ENCODE data around the gene PAH.

PAH gene

DNA sequence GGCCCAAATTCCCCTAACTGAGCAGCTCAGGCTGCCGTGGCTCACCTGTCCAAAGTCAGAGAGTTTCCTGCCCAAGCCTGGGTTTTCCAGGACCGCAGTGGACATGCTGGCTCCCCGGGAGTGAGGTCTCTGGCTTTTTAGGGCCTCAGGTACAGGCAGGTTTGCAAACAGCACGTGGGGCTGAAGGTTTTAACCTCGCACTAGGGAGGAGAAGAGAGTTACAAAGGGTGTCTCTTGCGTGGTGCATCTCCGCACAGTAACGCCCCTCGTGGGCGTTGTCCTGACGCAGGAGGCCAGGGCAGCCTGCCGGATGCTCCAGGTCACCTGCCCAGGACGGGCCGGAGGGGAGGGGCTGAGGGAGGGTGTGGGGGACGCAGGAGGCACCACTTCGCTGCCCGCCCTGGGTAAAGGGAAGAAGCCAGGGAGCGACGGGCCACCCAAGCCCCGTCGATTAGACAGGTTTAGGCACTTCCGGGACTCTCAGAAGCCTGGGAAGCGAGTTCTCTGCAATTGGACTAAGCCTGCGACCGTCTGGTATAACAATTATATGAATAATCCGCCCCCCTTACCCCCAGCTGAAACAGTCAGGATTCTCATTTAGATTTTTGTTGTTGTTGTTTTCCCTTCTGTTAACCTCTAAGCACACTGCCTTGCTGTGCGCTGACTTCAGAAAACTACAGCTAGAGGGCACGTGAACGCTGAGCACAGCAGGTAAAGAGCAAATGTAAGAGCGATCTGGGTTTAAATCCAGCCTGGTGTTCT is at the start of gene PAH:
Gene PAH, minus strand, starts transcription at position 219 of the 762 bp plus-strand sequence. Its CDS starts 114 bp downstream, at position 105.
- DNase-seq (ENCODE audit: low read depth): no peak
- TF ChIP-seq CTCF (conservative IDR thresholded peaks at IDR 0.05; ENCODE audit: low read depth, low read length): no peak

DNA sequence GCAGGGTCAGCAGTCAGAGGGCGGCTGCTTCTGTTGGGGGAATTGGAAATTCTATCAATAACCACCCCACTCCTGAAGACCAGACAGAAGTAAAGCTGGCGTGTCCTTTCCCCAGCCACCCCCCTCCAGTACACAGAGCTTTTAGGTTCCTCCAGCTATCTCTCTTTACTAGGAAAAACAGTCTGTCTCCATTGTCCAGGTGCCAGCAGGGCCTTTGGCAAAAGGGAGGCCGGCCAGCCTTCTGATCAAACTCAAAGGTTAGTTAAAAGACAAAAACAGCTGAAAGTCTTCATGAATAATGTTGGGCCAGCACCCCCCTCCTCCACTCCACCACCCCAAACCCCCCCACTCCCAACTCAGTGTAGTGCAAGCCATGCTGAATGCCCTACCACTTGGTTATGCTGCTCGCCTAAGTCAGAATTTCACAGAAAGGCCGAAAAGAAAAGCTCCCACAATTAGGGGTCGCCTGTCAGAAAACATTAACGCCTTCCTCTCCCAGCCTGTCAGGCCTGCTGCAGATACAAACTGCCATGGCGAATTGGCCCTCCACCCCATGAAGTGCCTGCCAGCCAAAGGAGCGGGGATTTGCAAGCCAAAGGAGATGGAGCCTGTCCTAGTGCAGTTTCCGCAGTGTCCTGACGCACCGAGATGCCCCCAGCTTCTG is 49.3 kb upstream of the PAH start:
- TF ChIP-seq CTCF (conservative IDR thresholded peaks at IDR 0.05; ENCODE audit: low read depth, low read length): no peak
- no peak for DNase-seq (ENCODE audit: low read depth)
- no peak overlapping the region for H3K4me3 ChIP-seq (ENCODE audit: low read length)

More for the DNA sequence above, at the start of gene PAH:
- H3K4me3 ChIP-seq (ENCODE audit: low read length): no peak within 1 kb of the TSS

DNA sequence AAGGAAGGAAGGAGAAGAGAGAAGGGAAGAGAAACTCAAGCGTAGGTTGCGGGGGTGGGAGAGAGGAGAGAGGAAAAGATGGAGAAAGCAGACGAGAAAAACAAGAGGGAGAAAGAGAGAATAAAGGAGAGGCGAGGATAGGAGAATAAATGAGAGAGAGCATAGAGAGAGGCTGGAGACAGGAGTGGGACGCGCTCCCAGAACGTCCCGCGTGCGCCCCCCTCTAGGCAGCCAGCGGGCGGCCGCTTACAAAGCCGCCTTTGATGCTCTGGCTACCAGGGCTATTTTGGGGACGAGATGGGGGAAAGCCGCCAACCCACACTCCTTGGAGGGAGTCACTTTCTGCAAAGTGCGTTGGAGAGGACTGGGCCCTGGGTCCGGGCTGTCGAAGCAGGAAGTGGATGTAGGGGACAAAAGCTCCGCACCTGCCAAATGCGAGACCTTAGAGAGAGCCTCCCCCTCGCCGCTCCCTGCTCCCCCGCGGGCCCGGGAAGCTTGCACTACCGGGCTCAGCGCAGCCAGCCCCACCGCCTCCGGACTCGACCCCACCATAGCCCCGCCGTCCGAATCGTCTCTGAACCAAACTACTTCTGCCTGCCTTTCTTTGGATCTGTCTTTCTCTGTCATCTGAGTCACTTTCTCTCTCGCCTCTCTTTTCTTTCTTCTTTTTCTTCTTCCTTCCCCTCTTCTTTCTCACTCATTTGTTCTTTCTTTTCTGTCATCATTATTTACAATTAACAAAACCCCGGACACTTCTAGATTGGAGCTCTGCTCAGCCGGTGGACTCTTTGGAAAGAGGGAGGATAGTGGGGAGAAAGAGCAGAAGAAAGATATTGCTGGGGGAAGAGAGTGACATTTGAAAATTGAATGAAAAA is 48.5 kb upstream of the PAH start:
- DNase-seq (ENCODE audit: low read depth): no peak
- no peak overlapping the region for H3K4me3 ChIP-seq (ENCODE audit: low read length)
- no peak for TF ChIP-seq CTCF (conservative IDR thresholded peaks at IDR 0.05; ENCODE audit: low read depth, low read length)

DNA sequence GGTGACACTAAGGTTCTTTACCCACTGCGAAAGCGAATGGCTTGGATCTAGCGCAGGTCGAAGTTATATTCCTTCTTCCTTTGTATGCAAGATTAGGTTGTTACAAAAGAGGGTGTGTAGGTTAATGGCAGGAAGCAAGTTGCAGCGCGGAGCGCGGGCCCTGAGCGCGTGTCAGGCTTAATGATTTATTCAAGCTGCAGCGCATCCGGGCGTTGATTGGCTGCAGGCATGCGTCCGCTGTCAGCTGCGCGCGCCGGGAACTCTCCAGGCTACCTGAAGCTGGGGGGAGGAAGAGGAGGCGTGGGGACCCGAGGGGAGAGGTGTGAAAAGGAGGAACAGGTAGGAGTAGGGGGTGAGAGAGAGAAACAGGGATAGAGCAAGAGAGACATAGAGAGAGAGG is 47.8 kb upstream of the PAH start:
- no peak for DNase-seq (ENCODE audit: low read depth)
- TF ChIP-seq CTCF (conservative IDR thresholded peaks at IDR 0.05; ENCODE audit: low read depth, low read length): no peak
- no peak overlapping the region for H3K4me3 ChIP-seq (ENCODE audit: low read length)

GRCh38 chr12:102963796-102964195 is 46.8 kb upstream of the PAH start:
- H3K4me3 ChIP-seq (ENCODE audit: low read length): no peak overlapping the region
- no peak for TF ChIP-seq CTCF (conservative IDR thresholded peaks at IDR 0.05; ENCODE audit: low read depth, low read length)
- no peak for DNase-seq (ENCODE audit: low read depth)

DNA sequence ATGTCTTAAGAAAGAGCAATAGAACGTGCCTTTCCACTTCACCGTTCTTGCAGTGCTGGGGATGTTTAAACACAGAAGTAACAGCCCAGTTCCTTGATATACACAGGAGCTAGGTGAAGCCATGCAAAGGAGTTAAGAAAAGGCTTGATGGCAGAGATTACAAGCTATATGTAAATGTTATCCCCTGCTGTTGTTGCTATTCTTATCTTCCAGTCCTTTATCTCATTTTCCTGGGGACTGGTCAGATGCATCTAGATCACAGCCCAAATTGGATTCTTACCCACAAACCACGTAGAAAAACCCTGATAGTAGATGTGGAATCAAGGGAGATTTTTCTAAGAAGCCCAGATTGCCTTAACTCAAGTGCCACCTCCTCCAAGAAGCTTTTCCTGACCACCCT is 45.9 kb upstream of the PAH start:
- no peak for TF ChIP-seq CTCF (conservative IDR thresholded peaks at IDR 0.05; ENCODE audit: low read depth, low read length)
- no peak for DNase-seq (ENCODE audit: low read depth)
- no peak overlapping the region for H3K4me3 ChIP-seq (ENCODE audit: low read length)

All from retinal pigment epithelial cell (primary cell).